Stimulated activated CD8-positive, alpha-beta memory T cell treated with anti-CD3 and anti-CD28 coated beads, Interleukin-2, amount 100 ng/mL, for 48 hours (primary cell): ENCODE results near the gene WWOX.

ENCODE experiments used
- DNase-seq, 2 donors: peaks; one replicate each; pipeline ENCODE4 v3.0.0-alpha.2; 2020; ENCODE audit warnings: low read depth in 2 of 2

The WWOX gene

DNA sequence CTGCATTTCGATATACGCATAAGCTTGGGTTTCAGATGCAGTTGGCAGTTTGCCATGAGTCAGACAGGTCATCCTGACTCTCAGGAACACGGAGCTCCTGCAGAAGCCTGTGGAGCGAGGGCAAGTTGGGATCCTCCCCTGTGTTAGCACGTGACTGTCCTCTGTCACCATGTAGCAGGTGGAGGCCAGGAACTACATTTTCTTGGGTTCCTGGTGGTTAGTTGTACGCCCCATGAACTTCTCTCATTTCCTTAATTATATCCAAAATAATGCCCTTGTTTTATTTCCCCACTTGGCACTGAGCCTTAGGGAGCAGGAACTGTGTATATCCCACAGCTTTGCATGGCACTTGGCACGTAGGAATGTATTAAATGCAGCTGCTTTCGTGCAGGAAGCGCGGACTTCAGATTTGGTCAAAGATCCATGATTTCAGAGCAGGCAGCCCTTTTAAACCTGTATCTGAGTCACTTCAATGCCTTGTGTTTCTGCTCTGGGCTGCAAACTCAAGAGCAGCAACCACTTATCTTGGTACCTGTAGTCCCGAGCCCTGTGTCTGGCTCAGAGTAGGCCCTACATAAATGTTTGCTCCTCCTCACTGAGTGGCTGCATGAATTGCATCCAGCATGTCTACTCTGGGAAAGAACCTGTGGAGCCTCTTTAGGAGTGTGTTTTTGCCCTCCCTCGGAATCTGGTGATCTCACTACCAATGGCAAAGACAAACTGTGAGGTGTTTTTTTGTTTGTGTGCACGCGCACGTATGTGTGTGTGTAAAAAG lies 1072.7 kb downstream of the WWOX start:
- DNase-seq = no peak

DNA sequence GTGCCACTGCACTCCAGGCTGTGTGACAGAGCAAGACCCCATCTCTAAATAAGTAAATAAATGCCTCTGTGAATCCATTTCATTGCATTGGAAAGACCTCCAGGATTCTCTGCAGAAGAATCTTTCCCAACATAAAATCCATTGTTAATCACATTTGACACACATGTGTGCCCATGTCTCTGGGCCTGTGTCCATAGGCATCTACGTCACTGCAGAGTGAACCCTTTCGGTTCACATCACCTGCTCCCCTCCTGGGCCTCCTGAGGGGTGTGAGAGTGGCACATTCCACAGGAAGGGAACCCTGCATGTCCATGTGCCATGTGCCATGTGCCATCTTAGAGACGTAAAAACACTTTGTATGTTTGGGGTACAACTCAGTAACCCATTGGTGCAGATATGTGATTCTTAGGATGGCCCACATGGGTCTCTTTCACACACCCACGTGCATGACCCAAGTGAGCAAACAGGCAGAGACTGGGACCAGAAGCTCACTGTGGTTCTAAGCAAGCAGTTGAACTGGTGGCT lies 1073.6 kb downstream of the WWOX start:
- DNase-seq = no peak

DNA sequence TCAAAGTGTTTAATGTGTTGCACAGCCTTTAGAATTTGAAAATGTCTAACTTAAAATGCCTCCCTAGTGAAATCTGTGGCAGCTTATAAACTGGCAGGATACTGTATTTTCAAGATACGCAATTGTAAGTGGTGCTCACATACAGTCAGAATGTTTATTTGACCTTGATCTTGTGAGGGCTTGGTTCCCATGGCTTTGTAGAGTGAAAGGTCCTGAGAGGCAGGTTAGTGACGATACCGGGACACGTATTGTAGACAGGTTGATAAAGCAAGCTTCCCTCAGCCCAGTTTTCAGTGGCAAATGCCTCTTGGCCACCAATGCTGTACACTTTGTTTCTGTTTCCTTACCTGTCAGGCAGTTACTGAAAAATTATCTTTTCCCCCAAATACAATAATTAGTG lies 1074.5 kb downstream of the WWOX start:
- no peak for DNase-seq

DNA sequence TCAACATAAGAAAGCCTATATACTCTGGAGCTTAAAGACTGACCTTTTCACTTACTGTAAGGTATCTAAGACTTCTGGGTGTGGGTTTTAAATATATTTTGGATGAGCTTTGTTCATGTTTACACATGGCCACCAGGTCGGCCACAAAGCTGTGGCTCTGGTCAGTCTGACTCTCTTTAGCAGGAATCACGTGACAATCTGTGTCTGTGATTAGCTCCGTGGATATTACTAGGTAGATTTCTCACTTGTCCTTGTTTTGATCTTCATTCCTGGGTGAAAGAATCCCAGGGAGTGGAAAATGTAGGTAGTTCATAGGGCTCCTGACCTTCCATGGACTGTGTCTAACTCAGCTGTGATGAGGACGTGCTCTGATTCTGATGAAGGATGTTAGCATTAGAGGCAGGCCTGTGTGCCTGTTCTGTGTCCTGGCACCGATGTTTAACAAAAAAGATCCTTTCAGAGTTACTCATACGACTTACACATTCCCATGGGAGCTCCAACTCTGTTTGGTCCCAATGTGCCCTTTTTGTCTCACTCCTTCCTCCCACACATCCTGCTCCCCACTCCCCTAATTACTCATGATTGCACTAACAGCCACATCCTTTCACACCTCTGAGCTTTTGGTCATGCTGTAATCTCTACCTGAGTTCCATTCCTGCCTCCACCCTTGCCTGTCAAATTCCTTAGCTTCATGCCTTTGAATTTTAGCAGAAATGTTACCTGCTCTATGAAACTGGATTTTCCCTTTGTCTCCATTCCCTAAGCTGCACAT lies 1076.0 kb downstream of the WWOX start:
- no peak for DNase-seq

DNA sequence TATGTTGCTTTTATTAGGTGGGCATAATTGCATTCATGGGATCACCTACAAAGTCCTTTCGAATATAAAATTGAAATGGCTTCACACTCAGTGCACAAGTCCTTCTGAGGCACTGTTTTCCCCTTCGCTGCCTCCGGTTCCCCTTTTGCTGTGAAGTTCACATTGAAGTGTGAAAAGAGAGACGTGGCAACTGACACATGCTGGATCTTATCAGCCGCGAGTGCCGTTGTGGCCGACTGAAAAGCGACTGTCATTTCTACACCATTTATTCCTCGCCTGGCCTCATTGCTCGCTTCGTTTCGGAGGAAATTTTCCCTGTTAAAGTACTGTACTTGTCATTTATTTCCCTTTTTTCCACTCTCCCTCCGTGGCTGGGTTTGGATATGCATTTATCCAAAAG lies 1077.6 kb downstream of the WWOX start:
- DNase-seq = no peak

DNA sequence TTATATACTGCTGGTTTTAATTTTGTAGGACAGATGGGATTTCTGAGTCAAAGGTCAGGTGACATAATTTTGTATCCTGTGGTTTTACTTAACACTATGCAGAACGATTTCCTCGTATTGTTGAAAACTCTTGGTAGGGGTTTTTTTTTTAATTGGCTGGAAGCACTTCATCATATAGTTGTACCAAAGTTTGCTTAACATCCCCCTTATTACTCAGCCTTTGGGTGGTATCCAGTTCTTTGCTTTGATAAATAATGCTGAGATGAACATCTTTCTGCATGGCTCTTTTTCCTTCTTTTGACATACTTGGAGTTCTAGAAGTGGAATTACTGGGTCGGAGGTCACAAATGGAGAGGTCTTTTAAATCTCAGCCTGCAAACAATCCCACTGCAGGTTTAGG lies 1082.0 kb downstream of the WWOX start:
- DNase-seq = no peak

DNA sequence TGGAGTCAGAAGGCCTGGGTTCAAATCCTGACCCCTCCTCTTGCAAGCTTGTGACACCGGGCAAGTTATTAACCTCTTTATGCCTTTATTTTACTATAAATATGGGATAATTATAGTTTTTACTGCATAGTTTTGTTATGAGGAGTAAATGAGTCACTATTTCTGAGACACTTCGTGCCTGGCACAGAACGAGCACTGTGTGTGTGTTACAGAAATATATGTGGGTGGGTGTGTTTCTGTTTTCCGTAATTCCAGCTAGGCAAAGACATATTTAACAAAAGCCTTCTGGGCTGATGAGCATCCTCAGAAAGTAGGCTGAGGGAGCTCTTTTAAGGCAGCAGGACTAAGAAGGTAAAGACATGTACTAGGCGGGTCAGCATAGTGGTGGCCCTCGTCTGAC lies 1083.2 kb downstream of the WWOX start:
- no peak for DNase-seq

DNA sequence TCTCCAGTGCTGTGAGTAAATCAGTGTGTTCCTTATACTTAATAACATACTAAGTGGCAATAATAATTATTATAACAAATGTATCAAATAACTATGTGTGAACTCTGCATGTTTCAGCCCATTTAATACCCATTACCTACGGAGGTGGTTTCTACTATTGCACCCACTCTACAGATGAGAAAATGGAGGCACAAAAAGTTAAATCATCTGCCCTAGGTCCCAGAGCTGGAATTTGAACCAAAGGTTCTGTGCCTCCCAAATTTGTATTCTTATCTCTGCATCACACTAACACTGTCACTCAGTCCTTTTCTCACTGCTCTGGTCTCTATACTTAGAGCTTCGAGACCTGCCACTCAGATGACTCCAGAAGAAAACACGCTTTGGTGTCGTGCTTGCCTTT lies 1084.1 kb downstream of the WWOX start:
- no peak for DNase-seq

DNA sequence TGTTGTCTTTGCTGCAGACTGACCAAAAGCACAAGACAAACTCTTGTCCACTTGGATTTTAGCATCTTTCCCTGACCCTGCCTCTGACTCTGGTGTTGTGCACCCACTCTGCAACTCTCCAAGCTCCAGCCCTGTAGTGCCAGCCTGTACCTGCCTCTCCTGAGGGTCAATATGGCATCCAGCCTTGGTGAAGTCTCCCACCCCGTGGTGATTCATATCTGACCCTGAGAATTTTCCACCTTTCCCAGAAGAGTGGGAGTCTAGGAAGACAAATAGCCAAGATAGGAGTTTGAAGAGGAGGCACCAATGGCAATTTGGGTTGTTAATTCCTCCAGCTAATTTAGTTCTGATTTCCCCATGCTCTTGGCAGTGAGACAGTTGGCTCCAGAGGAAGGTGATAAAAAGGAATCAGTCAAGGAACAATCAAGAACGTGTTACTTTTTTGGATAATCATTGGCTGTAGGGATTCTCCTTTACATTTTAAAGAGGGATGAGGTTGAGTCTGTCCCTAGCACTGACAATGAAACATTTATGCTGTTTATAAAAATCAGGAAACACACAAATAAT lies 1085.1 kb downstream of the WWOX start:
- no peak for DNase-seq

DNA sequence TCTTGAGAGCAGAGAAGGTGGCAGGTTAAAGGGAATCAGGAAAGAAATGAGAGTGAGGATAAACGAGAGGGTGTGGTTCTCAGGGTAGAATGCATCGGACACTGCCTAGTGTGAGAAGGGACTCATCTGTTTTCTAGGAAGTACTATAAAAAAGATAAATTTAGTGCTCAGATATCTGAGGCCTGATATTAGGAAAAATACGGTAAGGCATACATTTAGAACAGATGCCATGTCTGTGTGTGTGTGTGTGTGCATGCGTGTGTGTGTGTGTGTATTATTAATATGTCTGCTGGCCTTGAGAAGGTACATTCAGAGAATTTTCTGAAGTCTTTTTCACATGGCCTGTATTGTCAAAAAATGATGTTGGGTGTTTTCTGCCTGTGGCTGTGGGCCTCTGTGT lies 1086.3 kb downstream of the WWOX start:
- no peak for DNase-seq

DNA sequence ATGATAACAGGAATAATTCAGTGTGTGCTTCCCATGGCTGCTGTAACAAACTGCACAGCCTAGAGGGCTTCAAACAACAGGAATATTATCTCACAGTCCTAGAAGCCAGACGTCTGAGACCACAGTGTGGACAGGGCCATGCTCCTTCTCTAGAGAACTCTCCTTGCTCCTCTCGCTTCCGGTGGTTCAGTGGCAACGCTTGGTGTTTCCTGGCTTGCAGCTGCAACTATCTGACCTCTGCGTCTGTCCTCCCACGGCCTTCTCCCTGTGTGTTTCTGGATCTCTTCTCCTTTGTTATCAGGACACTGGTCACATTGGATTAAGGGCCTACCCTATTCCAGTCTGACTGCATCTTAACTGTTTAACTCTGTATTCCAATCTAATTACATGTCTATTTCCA lies 1086.7 kb downstream of the WWOX start:
- no peak for DNase-seq

DNA sequence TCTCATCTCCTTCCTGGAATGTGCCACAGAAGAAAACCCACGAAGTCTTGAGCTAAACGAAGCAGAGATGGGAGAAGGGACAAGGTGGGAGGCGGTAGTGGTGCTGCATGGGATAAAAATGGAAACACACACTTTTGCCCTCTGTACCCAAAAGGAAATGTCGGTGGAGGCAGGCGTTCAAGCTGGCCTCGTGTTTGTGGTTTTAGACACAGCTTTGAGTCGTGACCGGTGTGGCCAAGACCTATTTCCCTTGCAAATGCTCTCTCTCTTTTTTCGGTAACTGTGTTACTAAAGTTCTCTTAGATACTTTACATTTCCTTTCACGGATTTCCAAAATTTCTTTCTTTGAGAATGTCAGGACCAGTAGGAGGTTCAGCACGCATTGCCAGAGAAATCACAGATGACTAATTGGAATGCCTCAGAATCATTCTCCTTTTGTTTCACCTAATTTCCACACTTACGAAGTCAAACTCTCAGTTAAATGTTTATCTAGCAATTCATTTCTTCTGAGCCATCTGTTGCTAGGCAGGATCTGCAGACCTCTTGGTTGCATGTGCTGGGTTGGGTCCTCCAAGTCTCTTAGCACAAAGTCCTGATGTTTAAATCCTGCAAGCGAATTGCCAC lies 1088.8 kb downstream of the WWOX start:
- no peak for DNase-seq

DNA sequence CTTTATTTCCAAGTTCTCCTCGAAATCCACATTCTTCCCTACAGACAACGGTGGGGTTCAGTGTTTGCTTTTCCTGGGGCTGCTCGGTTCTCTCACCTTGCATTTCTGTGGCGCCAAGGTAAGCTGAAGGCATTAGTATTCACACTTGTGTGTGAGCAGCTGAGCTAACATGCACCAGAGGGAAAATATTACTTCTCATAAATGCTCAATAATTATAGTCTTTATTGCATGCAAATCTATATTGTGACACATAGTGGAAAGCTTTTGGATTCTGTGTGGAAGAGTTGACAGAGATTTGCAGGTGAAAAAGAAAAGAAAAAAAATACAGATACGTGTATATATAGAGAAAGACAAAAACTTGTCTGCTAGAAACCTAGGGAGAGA lies 1089.3 kb downstream of the WWOX start:
- DNase-seq = no peak

DNA sequence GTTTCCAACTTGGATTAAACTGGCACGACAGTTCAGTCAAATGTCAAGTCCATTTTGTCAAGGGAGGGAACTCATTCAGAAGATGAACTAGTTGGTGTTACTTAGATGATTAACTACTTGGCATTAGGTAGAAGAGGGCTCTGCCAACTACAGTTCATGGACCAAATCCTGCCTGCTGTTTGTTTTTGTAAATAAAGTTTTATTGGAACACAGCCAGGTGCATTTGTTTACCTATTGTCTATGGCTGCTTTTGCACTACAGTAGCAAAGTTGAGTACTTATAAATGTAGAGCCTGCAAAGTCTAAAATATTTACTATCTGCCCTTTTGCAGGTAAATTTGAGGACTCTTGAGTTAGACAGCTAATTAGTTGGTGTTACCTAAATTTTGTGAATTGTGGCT lies 1091.1 kb downstream of the WWOX start:
- DNase-seq = no peak

DNA sequence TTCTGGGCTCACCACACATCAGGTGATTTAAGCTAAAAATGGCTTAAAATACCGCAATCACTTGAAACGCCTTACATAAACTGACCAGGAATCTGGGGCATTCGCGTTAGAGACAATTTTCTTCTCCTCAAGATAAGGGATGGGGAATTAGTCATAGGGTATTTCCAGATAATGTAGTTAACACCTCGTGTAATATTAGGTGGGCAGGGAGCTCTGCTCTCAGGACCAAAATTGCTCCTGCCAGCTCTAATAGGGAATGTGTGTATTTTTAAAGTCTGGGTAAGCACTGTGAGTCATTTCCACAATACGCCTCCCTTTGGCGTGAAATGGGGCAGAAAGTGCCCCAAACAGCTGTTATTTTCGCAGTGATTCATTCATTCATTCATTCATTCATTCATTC lies 1092.5 kb downstream of the WWOX start:
- no peak for DNase-seq

DNA sequence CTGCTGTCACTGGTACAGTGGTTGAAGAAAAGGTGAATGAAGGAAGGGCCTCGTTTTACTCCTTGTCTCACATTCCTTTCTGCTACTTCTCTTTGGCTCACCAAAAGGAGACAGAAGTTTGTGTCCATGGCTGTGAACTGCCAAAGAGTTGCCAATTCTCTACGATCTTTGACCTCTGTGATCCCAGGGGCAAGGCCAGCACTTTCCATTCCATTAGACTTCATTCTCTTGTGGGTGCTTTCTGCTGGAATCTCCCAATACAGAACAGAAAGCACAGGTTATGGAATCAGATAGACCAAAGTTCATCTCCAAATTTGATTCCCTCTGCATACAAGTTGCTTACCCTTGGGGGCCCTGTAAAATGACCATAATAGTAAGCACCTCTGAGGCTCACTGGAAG lies 1093.5 kb downstream of the WWOX start:
- DNase-seq = no peak

DNA sequence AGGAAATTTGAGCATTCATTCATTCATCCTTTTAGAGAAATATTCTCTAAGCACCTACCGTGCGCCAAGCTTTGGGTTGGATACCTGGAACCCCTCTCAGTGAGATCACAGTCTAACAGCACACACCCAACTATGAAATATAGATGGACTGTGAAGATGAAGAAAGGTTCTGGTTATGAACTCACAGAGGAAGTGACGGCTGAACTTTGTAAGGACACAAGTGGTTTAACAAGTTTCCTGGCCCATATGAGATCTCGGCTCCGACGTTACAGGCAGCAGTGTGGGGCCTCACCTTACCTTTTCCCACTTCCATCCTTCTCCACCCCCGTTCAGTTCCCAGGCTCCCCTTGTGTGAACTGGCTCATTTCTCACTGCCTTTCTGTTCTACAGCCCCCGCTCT lies 1094.8 kb downstream of the WWOX start:
- DNase-seq = no peak

DNA sequence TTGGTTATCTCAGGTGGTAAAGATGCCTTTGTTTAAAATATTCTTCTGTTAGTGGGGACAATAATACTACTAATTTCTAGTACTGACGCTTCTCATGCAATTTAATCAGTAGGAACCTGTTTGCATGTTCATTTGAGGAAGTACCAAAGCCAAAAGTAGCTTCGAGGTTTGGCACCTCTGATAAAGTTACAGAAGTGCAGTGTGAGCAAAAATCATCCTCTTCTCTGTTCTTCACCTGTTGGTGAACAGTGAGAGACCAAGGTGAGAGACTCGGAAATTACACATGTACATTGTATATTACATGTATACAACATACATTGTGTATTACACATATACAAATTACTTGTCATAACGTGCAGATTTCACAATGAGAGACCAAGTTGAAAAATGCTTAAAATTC lies 1096.5 kb downstream of the WWOX start:
- no peak for DNase-seq

DNA sequence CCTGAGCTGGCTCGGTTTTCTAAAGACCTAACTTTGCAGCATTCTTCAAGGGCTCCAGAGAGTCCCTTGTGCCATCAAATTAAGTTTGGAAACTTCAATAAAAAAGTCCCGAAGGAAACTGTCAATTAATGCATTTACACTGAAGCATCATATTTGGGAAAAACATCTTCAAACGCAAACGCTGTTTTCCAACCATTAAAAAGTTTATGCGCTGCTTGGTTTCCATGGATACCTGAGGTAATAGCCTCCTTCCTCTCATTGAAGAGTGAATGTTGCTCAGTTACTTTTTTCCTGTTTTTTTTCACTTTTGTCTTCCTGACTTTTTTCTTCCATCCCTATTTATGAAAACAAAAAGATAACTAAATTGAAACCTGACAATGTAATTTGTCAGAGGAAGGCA lies 1102.0 kb downstream of the WWOX start:
- no peak for DNase-seq

DNA sequence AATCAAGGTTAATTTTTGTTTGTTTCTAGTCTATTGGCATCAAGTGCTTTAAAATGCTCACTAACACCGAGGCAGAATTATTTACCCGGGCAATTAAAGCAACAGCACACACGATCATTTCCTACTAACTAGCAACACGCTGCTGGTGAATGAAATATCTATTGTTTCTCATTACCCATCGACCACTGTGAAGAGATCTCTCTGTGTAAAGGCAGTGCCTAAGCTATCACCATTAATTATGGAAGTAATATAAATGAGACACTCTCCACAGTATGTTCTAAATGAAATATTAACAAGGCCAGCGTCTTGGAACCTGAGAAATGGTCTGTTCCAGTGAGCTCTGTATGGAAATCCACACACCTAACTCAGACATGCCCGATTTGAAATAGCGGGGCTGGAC lies 1103.5 kb downstream of the WWOX start:
- no peak for DNase-seq

DNA sequence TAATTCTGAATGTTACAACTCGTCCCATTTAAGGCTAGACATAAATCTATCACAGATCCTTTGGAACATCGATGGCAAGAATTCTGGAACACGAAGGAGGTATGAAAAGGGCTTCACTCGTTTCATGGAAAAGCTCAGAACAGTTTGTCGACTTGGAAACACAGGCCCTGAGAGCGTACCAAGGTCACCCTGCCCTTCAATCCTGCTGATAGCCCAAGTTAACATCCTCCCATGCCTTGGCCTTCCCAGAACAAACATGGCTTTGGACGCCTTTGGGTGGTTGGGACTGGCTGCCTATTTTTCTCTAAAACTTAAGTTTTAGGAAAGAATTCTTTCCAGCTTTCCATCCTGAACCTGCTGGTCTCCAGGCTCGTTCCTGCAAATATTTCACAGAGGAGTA lies 1105.0 kb downstream of the WWOX start:
- DNase-seq = no peak

DNA sequence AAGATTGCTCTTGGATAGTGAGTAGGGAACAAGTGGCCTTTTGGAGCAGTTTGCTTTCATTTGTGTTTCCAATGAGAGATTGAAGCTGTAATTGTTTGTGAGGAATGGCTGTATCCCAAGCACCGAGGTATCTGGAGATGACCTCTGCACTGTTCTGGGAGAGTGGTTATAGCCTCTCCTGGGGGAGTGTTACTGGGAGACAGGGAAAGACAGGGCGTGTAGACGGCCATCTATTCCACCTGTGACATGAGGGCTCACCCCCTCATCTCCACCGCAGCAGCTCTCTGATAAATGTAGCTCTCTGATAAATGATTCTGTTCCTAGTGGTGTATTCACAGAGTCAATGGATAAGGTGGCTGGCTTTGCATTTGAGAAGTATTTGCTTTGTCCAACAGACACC lies 1107.4 kb downstream of the WWOX start:
- no peak for DNase-seq

DNA sequence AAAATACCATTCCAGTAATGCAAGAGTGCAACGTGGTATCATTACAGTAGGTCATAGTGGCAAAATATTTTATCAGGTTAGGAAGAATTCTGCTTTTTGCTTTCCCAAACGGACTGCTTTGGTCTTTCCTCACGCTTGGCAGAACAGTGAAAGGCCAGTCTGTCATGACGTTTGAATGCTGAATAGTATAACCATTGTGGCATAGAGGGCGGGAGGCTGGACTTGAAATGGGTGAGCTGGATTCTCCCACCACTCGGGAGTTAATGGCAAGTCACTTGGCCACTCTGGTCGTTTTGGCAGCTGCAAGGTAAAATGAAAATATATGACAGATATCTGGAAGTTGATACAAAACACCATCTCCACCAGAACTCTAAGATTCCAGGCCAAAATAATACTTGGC lies 1109.9 kb downstream of the WWOX start:
- DNase-seq = no peak
